Measurements from ENCODE around the gene CADM2. TPM values are rescaled to one million over a fixed set of nuclear protein-coding genes. Genes with fewer than 3 reads are reported as not detected.

CADM2 gene
- total and polyA plus RNA-seq, 2 experiments from 2014 or later: 2.9 to 7.8 TPM

DNA sequence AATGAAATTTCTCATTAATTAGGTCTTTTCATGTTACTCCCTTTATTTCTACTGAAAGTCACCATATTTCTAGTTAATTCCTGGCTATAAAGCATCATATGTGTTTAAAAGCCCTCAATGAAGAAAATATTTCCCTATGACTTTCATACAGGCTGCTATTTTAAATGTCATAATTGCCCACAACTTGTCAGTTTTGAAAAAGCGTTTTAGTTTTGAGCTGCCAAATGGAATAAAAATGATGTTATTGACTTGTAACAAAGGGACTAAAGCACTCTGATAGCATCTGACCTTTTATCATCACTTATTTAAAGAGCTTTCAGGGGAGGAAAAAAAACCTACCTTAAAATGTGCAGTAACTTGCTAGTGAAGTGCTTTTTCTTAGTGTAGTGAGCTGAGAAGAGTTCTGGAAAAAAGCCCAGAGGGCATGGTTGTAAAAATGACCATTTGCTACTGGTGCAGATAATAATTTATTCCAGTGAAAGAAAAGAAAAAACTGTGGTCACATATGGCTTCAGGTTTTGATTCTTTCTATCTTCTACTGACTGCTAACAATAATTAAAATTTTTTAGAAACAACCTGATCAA, 877.2 kb downstream of the CADM2 start:
- Histone ChIP-seq H4K20me1 (ENCODE audit: insufficient read depth, poor library complexity, severe bottlenecking) (no peaks in the 10 kb centered on the region), H3K9me2 (replicated peaks; ENCODE audit: insufficient read depth) (no peaks in the 10 kb centered on the region), H3K79me2 (no peaks in the 10 kb centered on the region), H3K27ac (no peak overlapping the region), H3K27me3 (no peaks in the 10 kb centered on the region), H2AFZ (no peak overlapping the region), H3K9me3 (ENCODE audit: low read depth) (no peaks in the 10 kb centered on the region), H3K36me3 (replicated peaks; ENCODE audit: insufficient read depth, low read depth) (no peaks in the 10 kb centered on the region), H3K4me3 (no peak overlapping the region), H3K4me2 (no peak overlapping the region), H3K4me1 (ENCODE audit: insufficient read depth) (no peaks in the 10 kb centered on the region)
- TF ChIP-seq CTCF (IDR thresholded peaks at IDR 0.05; ENCODE audit: poor library complexity) (no peak), EZH2phosphoT487 (IDR thresholded peaks at IDR 0.05; ENCODE audit: low read depth, severe bottlenecking, unreplicated experiment) (no peak), EZH2 (IDR thresholded peaks at IDR 0.05; ENCODE audit: borderline replicate concordance) (no peak)
- WGBS (ENCODE audit: low lambda C conversion rate, missing lambda C conversion rate): 58% methylated on average over 1 of the region's 1 CpG
- DNase-seq (ENCODE audit: low spot score): no peak

DNA sequence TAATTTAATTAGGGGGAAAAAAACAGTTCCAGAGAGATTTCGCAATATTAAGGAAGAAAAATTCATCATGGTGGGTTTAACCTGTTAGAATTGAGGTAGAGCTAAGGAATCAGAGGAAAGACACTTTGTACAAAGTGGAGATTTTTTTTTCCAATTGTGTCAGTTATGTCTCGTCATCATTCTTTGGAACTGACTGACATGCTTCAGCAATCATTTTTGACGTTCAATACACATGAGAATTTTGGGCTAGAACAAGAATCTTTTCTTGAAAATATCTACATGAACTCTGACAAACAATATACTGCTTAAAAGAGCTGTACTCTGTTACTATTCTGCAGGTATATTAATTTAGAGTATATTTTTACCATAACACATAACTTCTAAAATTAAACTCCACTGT, 878.6 kb downstream of the CADM2 start:
- H2AFZ ChIP-seq: no peak overlapping the region
- no peak for DNase-seq (ENCODE audit: low spot score)
- H3K9me2 ChIP-seq (replicated peaks; ENCODE audit: insufficient read depth): no peaks in the 10 kb centered on the region
- H3K4me3 ChIP-seq: no peak overlapping the region
- H3K79me2 ChIP-seq: no peaks in the 10 kb centered on the region
- TF ChIP-seq EZH2phosphoT487 (IDR thresholded peaks at IDR 0.05; ENCODE audit: low read depth, severe bottlenecking, unreplicated experiment): no peak
- no peak for TF ChIP-seq EZH2 (IDR thresholded peaks at IDR 0.05; ENCODE audit: borderline replicate concordance)
- TF ChIP-seq CTCF (IDR thresholded peaks at IDR 0.05; ENCODE audit: poor library complexity): no peak
- H3K9me3 ChIP-seq (ENCODE audit: low read depth): no peaks in the 10 kb centered on the region
- 88% methylated on average over 3 of the region's 3 CpGs for WGBS (ENCODE audit: low lambda C conversion rate, missing lambda C conversion rate)
- H3K27me3 ChIP-seq: no peaks in the 10 kb centered on the region
- H3K4me2 ChIP-seq: no peak overlapping the region
- no peaks in the 10 kb centered on the region for H3K4me1 ChIP-seq (ENCODE audit: insufficient read depth)
- no peaks in the 10 kb centered on the region for H4K20me1 ChIP-seq (ENCODE audit: insufficient read depth, poor library complexity, severe bottlenecking)
- no peak overlapping the region for H3K27ac ChIP-seq
- H3K36me3 ChIP-seq (replicated peaks; ENCODE audit: insufficient read depth, low read depth): no peaks in the 10 kb centered on the region

DNA sequence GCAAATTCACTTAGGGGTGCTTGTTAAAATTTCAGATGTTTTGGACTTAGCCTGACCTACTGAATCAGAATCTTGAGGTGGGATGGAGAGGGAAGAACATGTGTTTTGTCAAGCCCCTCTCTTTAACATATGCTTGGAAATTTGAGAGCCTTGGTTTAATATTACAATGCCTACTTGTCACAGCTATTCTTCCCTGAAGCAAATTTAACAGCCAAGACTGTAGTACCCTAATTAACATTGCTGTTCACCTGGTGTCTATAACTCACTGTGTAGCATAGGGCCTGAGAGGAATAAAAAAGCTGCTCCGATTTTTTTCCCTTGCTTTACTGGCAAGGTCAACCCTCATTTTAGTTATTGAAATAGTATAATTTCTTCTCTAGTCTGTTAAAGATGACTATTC, 880.1 kb downstream of the CADM2 start:
- no peak overlapping the region for H3K4me3 ChIP-seq
- DNase-seq (ENCODE audit: low spot score): no peak
- H2AFZ ChIP-seq: no peak overlapping the region
- no peaks in the 10 kb centered on the region for H3K36me3 ChIP-seq (replicated peaks; ENCODE audit: insufficient read depth, low read depth)
- no peaks in the 10 kb centered on the region for H3K79me2 ChIP-seq
- H3K27me3 ChIP-seq: no peaks in the 10 kb centered on the region
- no peaks in the 10 kb centered on the region for H4K20me1 ChIP-seq (ENCODE audit: insufficient read depth, poor library complexity, severe bottlenecking)
- WGBS (ENCODE audit: low lambda C conversion rate, missing lambda C conversion rate): 68% methylated on average over 1 of the region's 1 CpG
- no peak overlapping the region for H3K4me2 ChIP-seq
- no peaks in the 10 kb centered on the region for H3K4me1 ChIP-seq (ENCODE audit: insufficient read depth)
- H3K9me2 ChIP-seq (replicated peaks; ENCODE audit: insufficient read depth): no peaks in the 10 kb centered on the region
- H3K9me3 ChIP-seq (ENCODE audit: low read depth): no peaks in the 10 kb centered on the region
- H3K27ac ChIP-seq: no peak overlapping the region
- TF ChIP-seq CTCF (IDR thresholded peaks at IDR 0.05; ENCODE audit: poor library complexity): no peak
- TF ChIP-seq EZH2 (IDR thresholded peaks at IDR 0.05; ENCODE audit: borderline replicate concordance): no peak
- no peak for TF ChIP-seq EZH2phosphoT487 (IDR thresholded peaks at IDR 0.05; ENCODE audit: low read depth, severe bottlenecking, unreplicated experiment)

All from hepatocyte (in vitro differentiated cells).